ENCODE data around the gene FIP1L1. TPM values are rescaled to one million over a fixed set of nuclear protein-coding genes. Genes with fewer than 3 reads are reported as not detected.
"Not testable (repeated sequence)": the region's sequence is repeated elsewhere in the genome, so short reads cannot be mapped to it uniquely, and the experiment has no call there.

Gene FIP1L1
- total RNA-seq, 2 donors from 2014 or later = 24.9 to 32.4 TPM

- intact Hi-C loops (cut with DNase I) = no loop called here
- ATAC-seq (no peak), DNase-seq (no peak)
Observed at GRCh38 chr4:53461244-53461643, 83.8 kb downstream of the FIP1L1 start.

- ATAC-seq = no peak
- intact Hi-C loops (cut with DNase I) = no loop called here
- no peak for DNase-seq
Observed at GRCh38 chr4:53463340-53463739, 85.9 kb downstream of the FIP1L1 start.

GRCh38 chr4:53465281-53465680, 87.8 kb downstream of the FIP1L1 start:
- intact Hi-C loops (cut with DNase I) = no loop called here
- no peak for DNase-seq
- ATAC-seq = no peak

GRCh38 chr4:53465891-53466290, 88.5 kb downstream of the FIP1L1 start:
- DNase-seq = no peak
- ATAC-seq = no peak
- intact Hi-C loops (cut with DNase I) = no loop called here

GRCh38 chr4:53466576-53466975, 89.1 kb downstream of the FIP1L1 start:
- intact Hi-C loops (cut with DNase I); DNase-seq; ATAC-seq: not testable (repeated sequence)

GRCh38 chr4:53476232-53477037, 99.0 kb downstream of the FIP1L1 start:
- intact Hi-C loops (cut with DNase I) = no loop called here
- peak in 1 of 2 donors; percentile 84 for ATAC-seq
- peak; percentile 36 for DNase-seq

- DNase-seq (no peak), ATAC-seq (no peak)
- intact Hi-C loops (cut with DNase I) = no loop called here
Observed at GRCh38 chr4:53477038-53477565, 99.7 kb downstream of the FIP1L1 start.

- ATAC-seq (no peak), DNase-seq (no peak)
- intact Hi-C loops (cut with DNase I) = no loop called here
Observed at GRCh38 chr4:53477636-53478035, 100.2 kb downstream of the FIP1L1 start.

- ATAC-seq (peak in 1 of 2 donors; percentile 64), DNase-seq (no peak)
- intact Hi-C loops (cut with DNase I) = no loop called here
Observed at GRCh38 chr4:53478671-53479456, 101.4 kb downstream of the FIP1L1 start.

- DNase-seq (no peak), ATAC-seq (no peak)
- intact Hi-C loops (cut with DNase I) = loop anchor here in 1 of 2 donors (10.0 kb wide), 1 partner anchor 745 kb away; the partner anchor contains the start of gene PDGFRA
Observed at GRCh38 chr4:53479736-53480525, 102.5 kb downstream of the FIP1L1 start.

- intact Hi-C loops (cut with DNase I) = loop anchor here in 1 of 2 donors (10.0 kb wide), 1 partner anchor 744 kb away; the partner anchor contains the start of gene PDGFRA
- DNase-seq (no peak), ATAC-seq (no peak)
Observed at GRCh38 chr4:53480909-53481308, 103.5 kb downstream of the FIP1L1 start.

- no peak for DNase-seq
- intact Hi-C loops (cut with DNase I) = loop anchor here in 1 of 2 donors (10.0 kb wide), 1 partner anchor 743 kb away; the partner anchor contains the start of gene PDGFRA
- ATAC-seq = no peak
Observed at GRCh38 chr4:53481586-53481985, 104.1 kb downstream of the FIP1L1 start.

- intact Hi-C loops (cut with DNase I) = loop anchor here in 1 of 2 donors (10.0 kb wide), 1 partner anchor 742 kb away; the partner anchor contains the start of gene PDGFRA
- ATAC-seq = no peak
Observed at GRCh38 chr4:53483250-53483649, 105.8 kb downstream of the FIP1L1 start.

GRCh38 chr4:53484911-53485657, 107.6 kb downstream of the FIP1L1 start:
- intact Hi-C loops (cut with DNase I) = loop anchor here in 1 of 2 donors (10.0 kb wide), 1 partner anchor 740 kb away; the partner anchor contains the start of gene PDGFRA

More at GRCh38 chr4:53483250-53483649, 105.8 kb downstream of the FIP1L1 start:
- no peak for DNase-seq

GRCh38 chr4:53485658-53486040, 108.2 kb downstream of the FIP1L1 start:
- no peak for DNase-seq
- intact Hi-C loops (cut with DNase I) = loop anchor here in 1 of 2 donors (10.0 kb wide), 1 partner anchor 739 kb away; the partner anchor contains the start of gene PDGFRA

More at GRCh38 chr4:53484911-53485657, 107.6 kb downstream of the FIP1L1 start:
- peak; percentile 30 to 68 for ATAC-seq
- no peak for DNase-seq

GRCh38 chr4:53487766-53488165, 110.3 kb downstream of the FIP1L1 start:
- ATAC-seq (no peak), DNase-seq (no peak)
- intact Hi-C loops (cut with DNase I) = loop anchor here in 1 of 2 donors (10.0 kb wide), 1 partner anchor 737 kb away; the partner anchor contains the start of gene PDGFRA

More at GRCh38 chr4:53485658-53486040, 108.2 kb downstream of the FIP1L1 start:
- no peak for ATAC-seq

- no peak for DNase-seq
- ATAC-seq = no peak
- intact Hi-C loops (cut with DNase I) = loop anchor here in 1 of 2 donors (10.0 kb wide), 1 partner anchor 735 kb away; the partner anchor contains the start of gene PDGFRA
Observed at GRCh38 chr4:53489279-53489889, 111.9 kb downstream of the FIP1L1 start.
